Fibroblast of the aortic adventitia (primary cell): Measurements from ENCODE around the gene SMOC2. TPM values are rescaled to one million over a fixed set of nuclear protein-coding genes. Genes with fewer than 3 reads are reported as not detected.

Experiments used
- DNase-seq: peaks from one replicate; pipeline ENCODE4 v3.0.0-alpha.2; 2010; ENCODE audit warnings: low read depth
- H3K4me3 ChIP-seq: 2 replicates; pipeline ENCODE4 v1.5.1; 2011; ENCODE audit warnings: low read depth, mild to moderate bottlenecking, control low read depth, low read length, moderate library complexity
- total RNA-seq: library from RNA; depleted of rRNA; stranded (reverse); fragments of >200 nt; gene quantifications from 2 replicates; pipeline ENCODE4 v1.2.3, GENCODE V29; 2012; ENCODE audit warnings: low replicate concordance
- TF ChIP-seq, protein P1 (sequence below): IDR thresholded peaks from 2 replicates; pipeline ENCODE4 v1.5.1; 2011; ENCODE audit warnings: mild to moderate bottlenecking, low read length, control low read depth, inconsistent platforms; ENCODE audit not compliant: insufficient read depth

SMOC2 gene
- total RNA-seq, 1 donor: 0.09 TPM

GRCh38 chr6:168451805-168452517, 11.0 kb downstream of the SMOC2 start:
- DNase-seq: no peak
- no peak overlapping the region for H3K4me3 ChIP-seq
- TF ChIP-seq, protein P1, sequence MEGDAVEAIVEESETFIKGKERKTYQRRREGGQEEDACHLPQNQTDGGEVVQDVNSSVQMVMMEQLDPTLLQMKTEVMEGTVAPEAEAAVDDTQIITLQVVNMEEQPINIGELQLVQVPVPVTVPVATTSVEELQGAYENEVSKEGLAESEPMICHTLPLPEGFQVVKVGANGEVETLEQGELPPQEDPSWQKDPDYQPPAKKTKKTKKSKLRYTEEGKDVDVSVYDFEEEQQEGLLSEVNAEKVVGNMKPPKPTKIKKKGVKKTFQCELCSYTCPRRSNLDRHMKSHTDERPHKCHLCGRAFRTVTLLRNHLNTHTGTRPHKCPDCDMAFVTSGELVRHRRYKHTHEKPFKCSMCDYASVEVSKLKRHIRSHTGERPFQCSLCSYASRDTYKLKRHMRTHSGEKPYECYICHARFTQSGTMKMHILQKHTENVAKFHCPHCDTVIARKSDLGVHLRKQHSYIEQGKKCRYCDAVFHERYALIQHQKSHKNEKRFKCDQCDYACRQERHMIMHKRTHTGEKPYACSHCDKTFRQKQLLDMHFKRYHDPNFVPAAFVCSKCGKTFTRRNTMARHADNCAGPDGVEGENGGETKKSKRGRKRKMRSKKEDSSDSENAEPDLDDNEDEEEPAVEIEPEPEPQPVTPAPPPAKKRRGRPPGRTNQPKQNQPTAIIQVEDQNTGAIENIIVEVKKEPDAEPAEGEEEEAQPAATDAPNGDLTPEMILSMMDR: peak; percentile 54

DNA sequence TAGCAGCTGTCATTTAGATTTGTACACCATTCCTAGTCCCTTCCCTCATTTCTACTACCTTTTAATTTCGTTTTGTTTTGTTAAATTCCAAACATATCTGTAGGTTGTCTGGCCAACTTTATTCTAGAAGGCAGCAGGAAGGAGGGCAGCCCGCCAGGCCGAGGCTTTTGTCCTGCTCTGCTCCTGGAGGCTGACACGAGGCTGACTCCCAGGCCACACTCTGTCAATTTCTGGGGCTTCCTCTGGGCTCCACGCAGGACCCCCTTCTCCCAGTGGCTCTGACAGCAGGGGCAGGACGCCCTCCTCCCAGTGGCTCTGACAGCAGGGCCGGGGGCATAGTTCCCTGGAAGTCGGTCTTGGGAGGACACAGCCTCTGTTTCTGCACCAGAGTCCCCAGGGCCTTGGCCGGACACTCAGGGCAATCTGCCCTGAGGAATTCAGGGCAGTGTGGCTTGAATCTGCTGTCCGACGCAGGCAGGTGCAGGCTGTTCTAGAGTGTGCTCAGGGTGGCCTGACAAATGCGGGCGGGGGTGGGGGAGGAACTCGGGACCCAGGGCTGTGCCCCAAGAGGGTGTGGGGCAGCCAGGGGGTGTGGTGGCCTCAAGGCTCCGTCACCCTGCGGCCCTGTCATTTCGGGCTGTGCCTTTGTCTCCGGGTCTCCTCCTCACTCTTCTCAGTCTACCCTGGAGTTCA, 11.8 kb downstream of the SMOC2 start:
- DNase-seq: peak; percentile 37
- TF ChIP-seq, protein P1: no peak
- H3K4me3 ChIP-seq: no peak overlapping the region

DNA sequence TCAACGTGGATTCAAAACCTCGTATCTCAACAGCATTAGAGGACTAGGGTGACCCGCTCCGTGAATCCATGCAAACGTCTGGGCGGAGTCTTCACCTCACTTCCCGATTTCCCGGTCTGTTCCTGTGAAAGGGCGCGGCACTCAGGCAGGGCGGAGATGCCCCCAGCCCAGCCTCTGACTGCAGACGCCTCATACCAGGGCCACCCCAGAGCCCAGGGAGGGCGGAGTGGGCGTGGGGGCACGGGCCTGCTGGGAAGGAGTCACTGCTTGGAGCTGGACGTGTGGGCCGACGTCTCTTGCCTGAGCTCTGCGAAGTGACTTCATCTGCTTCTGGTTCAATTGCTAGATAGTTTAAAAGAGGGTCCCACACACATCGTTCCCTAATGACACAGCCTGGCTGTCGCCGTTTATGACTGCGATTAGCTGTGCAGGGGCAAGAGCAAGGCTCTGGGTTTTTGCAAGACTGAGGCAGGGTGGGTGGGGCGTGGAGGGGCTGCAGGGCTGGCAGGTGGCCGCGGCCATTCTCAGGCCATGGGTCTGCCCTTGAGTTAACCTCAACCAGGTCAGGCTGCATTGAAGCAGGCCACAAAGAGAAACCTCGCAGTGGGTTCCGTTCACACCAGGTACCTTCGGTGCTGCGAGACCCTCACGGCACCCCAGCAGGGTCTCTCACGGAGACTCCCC, 15.0 kb downstream of the SMOC2 start:
- no peak overlapping the region for H3K4me3 ChIP-seq
- TF ChIP-seq, protein P1: no peak
- DNase-seq: no peak

GRCh38 chr6:168456907-168457652, 16.1 kb downstream of the SMOC2 start:
- no peak overlapping the region for H3K4me3 ChIP-seq
- TF ChIP-seq, protein P1: no peak
- DNase-seq: no peak

GRCh38 chr6:168457653-168457934, 16.6 kb downstream of the SMOC2 start:
- H3K4me3 ChIP-seq: no peak overlapping the region
- TF ChIP-seq, protein P1: no peak
- no peak for DNase-seq

DNA sequence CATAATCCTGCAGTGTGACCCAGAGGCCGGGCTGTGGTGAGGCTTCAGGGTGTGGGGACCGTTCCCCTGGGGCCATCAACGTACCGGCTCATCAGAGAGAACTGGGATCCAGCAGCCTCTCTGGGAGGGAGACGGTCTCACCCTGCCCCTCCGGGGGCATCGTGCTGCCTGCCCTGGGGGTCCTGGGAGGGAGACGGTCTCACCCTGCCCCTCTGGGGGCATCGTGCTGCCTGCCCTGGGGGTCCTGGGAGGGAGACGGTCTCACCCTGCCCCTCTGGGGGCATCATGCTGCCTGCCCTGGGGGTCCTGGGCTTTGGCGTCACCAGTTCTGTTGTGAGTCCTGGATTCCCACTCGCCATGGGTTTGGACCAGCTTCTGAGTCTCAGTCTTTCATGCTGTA, 17.1 kb downstream of the SMOC2 start:
- no peak overlapping the region for H3K4me3 ChIP-seq
- no peak for DNase-seq
- TF ChIP-seq, protein P1: no peak
